HCT116 (cell line): ENCODE measurements around the gene PHOX2A. TPM values are rescaled to one million over a fixed set of nuclear protein-coding genes. Genes with fewer than 3 reads are reported as not detected.

ENCODE experiments used
- ATAC-seq: fragments of 200-7000 bp; cut with Tn5 transposase; 2 replicates; pipeline ENCODE4 v1.9.1; 2020; ENCODE audit warnings: mild to moderate bottlenecking, moderate library complexity
- BruUV-seq: library from RNA; stranded (reverse); fragments of 400-500 nt; replicated peaks from 2 replicates; lab custom pipeline; 2021; lab: Mats Ljungman, UMichigan
- CTCF ChIA-PET: fragments of 300-600 bp; sonication (Branson Sonifier 250); formaldehyde crosslinking; loops from one replicate; lab custom pipeline; 2021; ENCODE audit warnings: antibody characterized with exemption; lab: Charles Lee
- POLR2A ChIA-PET: fragments of 300-600, 350-600 bp; sonication (Branson Sonifier 250); formaldehyde crosslinking; loops from one replicate; lab custom pipeline; 2021; ENCODE audit warnings: antibody characterized with exemption; lab: Charles Lee
- RAD21 ChIA-PET, 2 experiments: fragments of 300-600 bp; sonication (Branson Sonifier 250); formaldehyde crosslinking; loops; one replicate each; lab custom pipeline; 2023; ENCODE audit warnings: low total read pairs in 2 of 2; ENCODE audit not compliant: uncharacterized antibody in 2 of 2, unreplicated experiment in 2 of 2, low non-redundant PET in 1 of 2; lab: Charles Lee
- DNase-seq: peaks from one replicate; pipeline ENCODE4 v3.0.0-alpha.2; 2010; ENCODE audit warnings: low read depth, low spot score
- H2AFZ ChIP-seq: fragments of 200-600 bp; shearing (Covaris generic), sonication (generic); 2 replicates; pipeline ENCODE4 v1.6.1; 2017; ENCODE audit warnings: low read depth, mixed run types, mixed read lengths, antibody characterized with exemption, low read length; ENCODE audit not compliant: poor library complexity, severe bottlenecking
- H3K27ac ChIP-seq: 2 replicates; pipeline ENCODE4 v1.5.1; 2012; ENCODE audit warnings: low read depth, low read length
- H3K27me3 ChIP-seq: fragments of 200-600 bp; sonication (generic); 2 replicates; pipeline ENCODE4 v1.6.1; 2016; ENCODE audit warnings: mixed run types, low read length, mixed read lengths; ENCODE audit not compliant: insufficient read depth
- H3K36me3 ChIP-seq, 2 experiments: fragments of 200-500 bp in 1 of 2; fragments of 200-600 bp in 1 of 2; sonication (Bioruptor generic) in 1 of 2; sonication (generic) in 1 of 2; 2 replicates each; pipeline versions ENCODE4 v1.5.1 to v1.6.1; 2014 to 2016; ENCODE audit warnings: low read length in 2 of 2, inconsistent platforms in 1 of 2, mixed read lengths in 1 of 2, mixed run types in 1 of 2; ENCODE audit not compliant: insufficient read depth in 2 of 2, control insufficient read depth in 1 of 2
- H3K4me1 ChIP-seq, 2 experiments: fragments of 200-600 bp in 1 of 2; sonication (generic) in 1 of 2; 2 replicates each; pipeline versions ENCODE4 v1.5.1 to v1.6.1; 2012 to 2017; ENCODE audit warnings: low read length in 2 of 2, inconsistent platforms in 1 of 2, mild to moderate bottlenecking in 1 of 2, mixed read lengths in 1 of 2, mixed run types in 1 of 2, moderate library complexity in 1 of 2; ENCODE audit not compliant: insufficient read depth in 2 of 2, control insufficient read depth in 1 of 2
- H3K4me2 ChIP-seq: fragments of 200-600 bp; sonication (generic); 2 replicates; pipeline ENCODE4 v1.6.1; 2017; ENCODE audit warnings: mixed run types, low read length, mixed read lengths
- H3K4me3 ChIP-seq, 2 experiments: fragments of 200-600 bp in 1 of 2; sonication (generic) in 1 of 2; replicated peaks in 1 of 2; 2 replicates each; pipeline ENCODE4 v1.5.1; 2011 to 2016; ENCODE audit warnings: low read length in 2 of 2, control low read depth in 1 of 2, low read depth in 1 of 2, mild to moderate bottlenecking in 1 of 2, mixed read lengths in 1 of 2, mixed run types in 1 of 2
- H3K79me2 ChIP-seq: fragments of 200-600 bp; sonication (generic); 2 replicates; pipeline ENCODE4 v1.6.1; 2017; ENCODE audit warnings: mild to moderate bottlenecking, mixed run types, low read length, moderate library complexity, mixed read lengths; ENCODE audit not compliant: insufficient read depth
- H3K9ac ChIP-seq: fragments of 200-600 bp; sonication (generic); 2 replicates; pipeline ENCODE4 v1.6.1; 2016; ENCODE audit warnings: low read length, mixed read lengths
- H3K9me2 ChIP-seq: fragments of 200-600 bp; sonication (generic), shearing (Covaris generic); 2 replicates; pipeline ENCODE4 v1.6.1; 2017; ENCODE audit warnings: mixed run types, mild to moderate bottlenecking, moderate library complexity; ENCODE audit not compliant: insufficient read depth
- H3K9me3 ChIP-seq, 2 experiments: fragments of 200-500 bp in 1 of 2; fragments of 200-600 bp in 1 of 2; sonication (Bioruptor generic) in 1 of 2; sonication (generic) in 1 of 2; 2 replicates each; pipeline ENCODE4 v1.6.1; 2014 to 2017; ENCODE audit warnings: low read length in 2 of 2, mixed read lengths in 2 of 2, inconsistent platforms in 1 of 2, low read depth in 1 of 2, mild to moderate bottlenecking in 1 of 2, mixed run types in 1 of 2, moderate library complexity in 1 of 2; ENCODE audit not compliant: control insufficient read depth in 1 of 2, insufficient read depth in 1 of 2
- H4K20me1 ChIP-seq: fragments of 200-600 bp; sonication (generic), shearing (Covaris generic); 2 replicates; pipeline ENCODE4 v1.6.1; 2017; ENCODE audit warnings: mixed run types, mild to moderate bottlenecking, moderate library complexity; ENCODE audit not compliant: insufficient read depth
- EGR1 ChIP-seq: IDR thresholded peaks from 2 replicates; pipeline ENCODE4 v1.6.1; 2012; ENCODE audit warnings: low read depth
- EZH2phosphoT487 ChIP-seq: fragments of 200-600 bp; IDR thresholded peaks from 2 replicates; pipeline ENCODE4 v1.6.1; 2018; ENCODE audit warnings: antibody characterized with exemption, borderline replicate concordance
- FOSL1 ChIP-seq: IDR thresholded peaks from 2 replicates; pipeline ENCODE4 v1.6.1; 2012; ENCODE audit warnings: low read depth
- POLR2A ChIP-seq: IDR thresholded peaks from 2 replicates; pipeline ENCODE4 v1.7.0; 2011; ENCODE audit warnings: borderline replicate concordance; ENCODE audit not compliant: insufficient read depth, insufficient read length; ENCODE audit errors: extremely low read depth
- POLR2AphosphoS5 ChIP-seq: IDR thresholded peaks from 2 replicates; pipeline ENCODE4 v1.6.1; 2011; ENCODE audit warnings: mild to moderate bottlenecking, low read depth, low read length, moderate library complexity
- SIN3A ChIP-seq: IDR thresholded peaks from 2 replicates; pipeline ENCODE4 v1.6.1; 2012; ENCODE audit warnings: low read depth
- SRF ChIP-seq: IDR thresholded peaks from 2 replicates; pipeline ENCODE4 v1.6.1; 2012; ENCODE audit warnings: low read depth
- TCF7L2 ChIP-seq: IDR thresholded peaks from 2 replicates; pipeline ENCODE4 v1.7.0; 2011; ENCODE audit warnings: borderline replicate concordance, inconsistent platforms; ENCODE audit not compliant: insufficient read depth, insufficient read length; ENCODE audit errors: extremely low read depth
- ZNF274 ChIP-seq: fragments of 200-500 bp; sonication (Bioruptor generic); IDR thresholded peaks from 2 replicates; pipeline ENCODE4 v1.6.1; 2014; ENCODE audit warnings: mild to moderate bottlenecking, low read depth, low read length, inconsistent platforms
- intact Hi-C: fragments of 100-400 bp; cut with micrococcal nuclease; formaldehyde crosslinking; loops from 2 replicates; pipeline ENCODE4 v1.10.0; 2022
- total RNA-seq: library from RNA; stranded (reverse); gene quantifications from one replicate; pipeline ENCODE4 v1.2.1, GENCODE V29; 2021; ENCODE audit not compliant: unreplicated experiment
- TF ChIP-seq, protein P1 (sequence below): IDR thresholded peaks from 2 replicates; pipeline ENCODE4 v1.6.1; 2011; ENCODE audit warnings: mild to moderate bottlenecking, low read length, moderate library complexity; ENCODE audit not compliant: insufficient replicate concordance; ENCODE audit errors: extremely low read depth

The PHOX2A gene
- total RNA-seq, 1 experiment from 2014 or later: not detected

DNA sequence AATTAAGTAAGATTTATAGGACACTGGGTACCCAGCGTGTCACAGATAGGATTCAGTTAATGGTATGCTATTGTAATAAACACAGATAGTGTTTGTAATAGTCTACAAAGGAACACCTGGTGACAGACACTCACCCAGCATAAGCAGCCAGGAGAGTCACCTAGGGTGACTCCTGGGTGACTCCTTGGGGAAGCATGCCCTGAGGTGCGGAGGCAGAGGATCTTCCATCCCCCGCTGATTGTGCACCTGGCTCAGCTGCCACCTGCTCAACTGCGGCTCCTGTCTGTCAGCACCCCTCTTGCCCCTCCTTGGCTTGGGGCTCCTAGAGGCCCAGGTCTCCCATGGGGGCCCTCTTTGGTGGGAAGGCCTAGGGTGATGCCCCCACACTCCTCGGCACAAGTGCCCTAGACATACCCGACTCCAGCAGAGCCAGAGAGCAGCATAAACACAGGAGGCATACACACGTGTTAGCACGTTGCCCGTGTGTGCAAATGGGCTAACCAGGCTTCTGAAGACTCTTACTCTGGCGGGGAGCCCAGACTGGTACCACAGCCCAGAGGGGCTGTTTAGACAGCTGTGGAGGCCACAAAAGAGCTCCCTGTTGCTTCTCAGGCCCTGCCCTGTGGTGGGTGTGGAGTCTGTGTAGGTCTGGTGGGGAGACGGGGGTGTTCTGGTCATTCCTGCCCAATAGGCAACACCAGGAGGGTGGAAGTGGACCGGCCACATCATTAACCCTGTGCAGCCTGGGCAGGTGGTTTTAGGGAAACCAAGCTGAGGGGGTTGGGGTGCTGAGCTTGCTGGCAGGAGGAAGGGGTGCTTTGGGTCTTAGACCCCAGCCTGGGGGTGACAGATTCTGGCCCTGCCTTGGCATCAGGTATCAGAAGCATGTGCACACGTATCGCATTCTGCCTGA, 16.4 kb downstream of the PHOX2A start:
- Histone ChIP-seq H3K9me2 (no peaks in the 10 kb centered on the region), H3K4me1 (peaks cover 10 to 25% of the 10 kb centered on the region in 2 experiments), H3K79me2 (peaks cover 10% of the 10 kb centered on the region; the same call in 1 of the 2 replicates), H3K9ac (no peak overlapping the region), H4K20me1 (no peaks in the 10 kb centered on the region), H3K4me3 (no peak overlapping the region), H3K9me3 (no peaks in the 10 kb centered on the region), H3K27me3 (no peaks in the 10 kb centered on the region), H2AFZ (no peak overlapping the region), H3K27ac (no peak overlapping the region), H3K4me2 (no peak overlapping the region), H3K36me3 (peaks cover 9 to 20% of the 10 kb centered on the region in 2 experiments; a peak in 3 of 4 replicates)
- RAD21 ChIA-PET: no interaction called here
- intact Hi-C loops: loop anchor here (10.0 kb wide), 1 partner anchor 207 kb away; the partner anchor contains the start of gene CLPB
- ATAC-seq (no peak), DNase-seq (no peak)
- POLR2A ChIA-PET: no interaction called here
- no TSS peak for BruUV-seq
- CTCF ChIA-PET: interaction anchor here (1.0 to 1.4 kb wide), 4 partner anchors 10 to 204 kb away, joined by 3 to 5 read pairs (median 4); no protein-coding TSS in a partner anchor
- TF ChIP-seq POLR2AphosphoS5: no peak
- TF ChIP-seq TCF7L2: no peak
- TF ChIP-seq SRF: no peak
- no peak for TF ChIP-seq EZH2phosphoT487
- TF ChIP-seq EGR1: no peak
- TF ChIP-seq SIN3A: no peak
- TF ChIP-seq POLR2A: no peak
- TF ChIP-seq FOSL1: no peak
- TF ChIP-seq, protein P1, sequence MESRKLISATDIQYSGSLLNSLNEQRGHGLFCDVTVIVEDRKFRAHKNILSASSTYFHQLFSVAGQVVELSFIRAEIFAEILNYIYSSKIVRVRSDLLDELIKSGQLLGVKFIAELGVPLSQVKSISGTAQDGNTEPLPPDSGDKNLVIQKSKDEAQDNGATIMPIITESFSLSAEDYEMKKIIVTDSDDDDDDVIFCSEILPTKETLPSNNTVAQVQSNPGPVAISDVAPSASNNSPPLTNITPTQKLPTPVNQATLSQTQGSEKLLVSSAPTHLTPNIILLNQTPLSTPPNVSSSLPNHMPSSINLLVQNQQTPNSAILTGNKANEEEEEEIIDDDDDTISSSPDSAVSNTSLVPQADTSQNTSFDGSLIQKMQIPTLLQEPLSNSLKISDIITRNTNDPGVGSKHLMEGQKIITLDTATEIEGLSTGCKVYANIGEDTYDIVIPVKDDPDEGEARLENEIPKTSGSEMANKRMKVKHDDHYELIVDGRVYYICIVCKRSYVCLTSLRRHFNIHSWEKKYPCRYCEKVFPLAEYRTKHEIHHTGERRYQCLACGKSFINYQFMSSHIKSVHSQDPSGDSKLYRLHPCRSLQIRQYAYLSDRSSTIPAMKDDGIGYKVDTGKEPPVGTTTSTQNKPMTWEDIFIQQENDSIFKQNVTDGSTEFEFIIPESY: no peak
- TF ChIP-seq ZNF274: no peak
